Medulla oblongata (tissue), 1 donor: ENCODE data around the gene CCDC152.
"Not testable (repeated sequence)": the region's sequence is repeated elsewhere in the genome, so short reads cannot be mapped to it uniquely, and the experiment has no call there.

Source experiments
- DNase-seq: peaks from one replicate; pipeline ENCODE4 v3.0.0-alpha.2; 2015; ENCODE audit errors: extremely low spot score

CCDC152 gene

DNA sequence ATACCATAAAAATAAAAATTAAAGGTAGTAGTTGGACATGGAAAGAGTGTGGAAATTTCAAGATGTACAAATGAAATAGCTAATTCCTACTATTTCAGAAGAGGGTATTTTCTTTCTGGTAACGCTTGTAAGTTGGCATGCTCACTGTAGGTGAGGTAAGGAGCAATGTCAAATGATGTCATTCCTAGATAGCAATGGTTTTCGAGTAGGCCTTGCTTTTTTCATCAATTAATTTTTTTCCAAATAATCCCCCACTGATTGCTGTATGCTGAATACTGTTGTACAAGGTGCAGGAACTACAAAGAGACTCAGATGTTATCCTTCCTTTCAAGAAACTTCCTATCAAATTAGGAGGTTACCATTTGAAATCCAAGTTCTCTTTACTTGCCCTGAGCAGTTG is 56.0 kb downstream of the CCDC152 start:
- DNase-seq: no peak

DNA sequence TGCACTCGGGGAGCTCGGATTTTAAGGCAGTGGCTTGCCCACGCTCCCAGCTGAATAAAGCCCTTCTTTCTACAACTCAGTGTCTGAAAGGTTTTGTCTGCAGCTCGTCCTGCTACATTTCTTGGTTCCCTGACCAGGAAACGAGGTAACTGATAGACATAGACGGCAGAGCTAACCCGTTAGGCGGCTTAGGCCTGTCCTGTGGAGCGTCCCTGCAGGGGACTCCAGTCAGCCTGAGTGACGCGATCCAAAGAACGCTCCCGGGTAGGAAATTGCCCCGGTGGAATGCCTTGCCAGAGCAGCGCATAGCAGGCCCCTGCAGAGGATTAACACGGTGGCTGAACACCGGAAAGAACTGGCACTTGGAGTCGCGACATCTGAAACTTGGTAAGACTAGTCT is 56.9 kb downstream of the CCDC152 start:
- peak; percentile 42 for DNase-seq

DNA sequence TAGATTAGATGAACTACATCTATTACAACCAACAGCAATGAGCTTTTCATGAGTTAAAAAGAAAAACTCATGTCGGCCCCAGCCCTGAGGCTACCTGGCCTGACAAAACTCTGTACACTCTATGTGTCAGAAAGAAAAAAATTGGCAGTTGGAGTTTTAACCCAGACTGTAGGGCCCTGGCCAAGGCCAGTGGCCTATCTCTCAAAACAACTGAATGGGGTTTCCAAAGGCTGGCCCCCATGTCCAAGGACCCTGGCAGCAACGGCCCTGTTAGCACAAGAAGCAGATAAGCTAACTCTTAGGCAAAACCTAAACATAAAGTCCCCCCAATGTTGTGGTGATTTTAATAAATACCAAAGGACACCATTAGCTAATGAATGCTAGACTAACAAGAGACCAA is 59.9 kb downstream of the CCDC152 start:
- not testable (repeated sequence) for DNase-seq

DNA sequence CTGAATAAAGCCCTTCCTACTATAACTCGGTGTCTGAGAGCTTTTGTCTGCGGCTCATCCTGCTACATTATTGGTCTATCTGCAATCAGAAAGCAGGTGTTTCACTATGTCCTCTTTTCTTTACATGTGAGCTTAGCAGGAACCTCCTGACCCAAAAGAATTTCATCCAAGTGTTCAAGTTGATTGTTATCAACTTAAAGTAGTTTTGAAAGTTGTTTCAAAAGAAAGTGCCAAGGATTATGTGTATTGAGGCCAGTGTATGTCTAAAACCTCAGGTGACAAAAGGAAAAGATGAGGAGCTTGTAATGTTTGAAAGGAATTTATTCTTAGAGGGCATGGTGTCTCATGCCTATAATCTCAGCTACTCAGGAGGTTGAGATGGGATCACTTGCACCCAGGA is 63.1 kb downstream of the CCDC152 start:
- DNase-seq: no peak

DNA sequence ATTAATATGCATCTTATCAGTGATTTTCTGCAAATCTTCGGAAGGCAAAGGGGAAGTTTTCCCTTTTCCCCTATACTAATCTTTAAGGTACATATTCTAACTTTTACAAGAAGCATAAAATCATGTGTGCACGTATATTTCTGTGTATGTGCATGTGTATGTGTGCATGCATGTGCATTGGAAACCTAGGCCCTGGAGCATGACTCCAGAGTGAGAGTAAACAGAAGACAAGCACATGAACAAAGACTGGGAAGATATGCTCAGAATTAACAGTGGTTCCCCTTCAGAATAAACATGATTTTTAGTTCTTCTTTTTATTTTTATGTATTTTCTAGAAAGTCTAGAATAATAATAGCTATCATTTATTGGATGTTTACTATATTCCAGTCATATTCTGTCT is 65.9 kb downstream of the CCDC152 start:
- DNase-seq: no peak

DNA sequence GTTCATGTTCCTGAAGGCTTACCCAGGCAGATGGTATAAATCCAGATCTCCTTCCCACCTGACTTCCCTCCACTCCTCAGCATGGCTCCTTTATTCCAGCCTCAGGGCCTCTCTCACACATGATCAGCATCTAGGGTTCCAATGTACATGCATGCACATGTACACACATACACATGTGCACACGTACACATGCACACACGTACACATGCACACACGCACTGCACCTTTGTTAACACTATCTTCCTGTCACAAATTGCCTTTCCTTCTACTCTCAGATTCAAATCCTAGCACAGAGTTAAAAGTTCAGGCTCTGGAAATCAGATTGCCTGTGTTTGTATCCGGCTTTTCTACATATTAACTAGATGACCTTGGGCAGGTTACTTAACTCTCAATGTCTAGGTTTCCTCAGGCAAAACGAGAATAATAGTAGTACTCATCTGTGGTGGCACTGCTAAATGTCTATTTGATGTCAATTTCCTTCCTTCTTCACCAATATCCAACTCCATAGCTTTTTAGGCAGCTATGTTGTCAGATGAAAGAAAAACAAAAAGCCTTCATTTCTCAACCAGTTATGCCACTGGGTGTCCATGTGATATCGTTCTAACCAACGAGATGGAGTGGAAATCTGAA is 67.8 kb downstream of the CCDC152 start:
- DNase-seq: no peak

DNA sequence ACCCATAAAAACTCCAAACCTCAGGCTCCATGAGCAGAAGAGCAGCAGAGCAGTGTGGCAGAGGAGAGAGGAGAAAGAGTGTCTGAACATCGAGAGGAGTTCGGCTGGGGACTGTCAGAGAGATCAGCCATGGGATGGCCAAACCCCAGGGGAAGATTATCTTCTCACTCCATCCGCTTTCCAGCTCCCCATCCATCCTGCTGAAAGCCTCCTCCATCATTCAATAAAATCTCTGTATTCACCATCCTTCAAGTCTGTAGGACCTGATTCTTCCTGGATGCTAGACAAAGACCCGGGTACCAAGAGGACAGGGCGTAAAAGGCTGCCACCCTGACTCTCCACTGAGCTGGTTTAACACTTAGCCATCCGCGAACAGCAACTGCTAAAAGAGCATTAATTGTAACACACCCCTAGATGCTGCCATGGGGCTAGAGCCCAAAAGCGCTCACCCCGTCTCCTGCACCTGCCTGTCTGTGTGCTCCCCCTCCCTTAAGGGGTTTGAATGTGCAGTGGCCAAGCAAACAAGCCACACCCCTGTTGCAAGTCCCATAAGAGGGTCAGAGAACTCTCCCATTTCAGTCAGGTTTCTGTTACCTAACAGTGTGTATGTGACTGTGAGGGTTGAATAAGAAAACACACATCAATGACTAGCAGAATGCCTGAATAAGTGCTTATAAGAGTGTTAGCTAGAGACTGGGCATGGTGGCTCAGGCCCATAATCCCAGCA is 69.0 kb downstream of the CCDC152 start:
- DNase-seq: no peak

DNA sequence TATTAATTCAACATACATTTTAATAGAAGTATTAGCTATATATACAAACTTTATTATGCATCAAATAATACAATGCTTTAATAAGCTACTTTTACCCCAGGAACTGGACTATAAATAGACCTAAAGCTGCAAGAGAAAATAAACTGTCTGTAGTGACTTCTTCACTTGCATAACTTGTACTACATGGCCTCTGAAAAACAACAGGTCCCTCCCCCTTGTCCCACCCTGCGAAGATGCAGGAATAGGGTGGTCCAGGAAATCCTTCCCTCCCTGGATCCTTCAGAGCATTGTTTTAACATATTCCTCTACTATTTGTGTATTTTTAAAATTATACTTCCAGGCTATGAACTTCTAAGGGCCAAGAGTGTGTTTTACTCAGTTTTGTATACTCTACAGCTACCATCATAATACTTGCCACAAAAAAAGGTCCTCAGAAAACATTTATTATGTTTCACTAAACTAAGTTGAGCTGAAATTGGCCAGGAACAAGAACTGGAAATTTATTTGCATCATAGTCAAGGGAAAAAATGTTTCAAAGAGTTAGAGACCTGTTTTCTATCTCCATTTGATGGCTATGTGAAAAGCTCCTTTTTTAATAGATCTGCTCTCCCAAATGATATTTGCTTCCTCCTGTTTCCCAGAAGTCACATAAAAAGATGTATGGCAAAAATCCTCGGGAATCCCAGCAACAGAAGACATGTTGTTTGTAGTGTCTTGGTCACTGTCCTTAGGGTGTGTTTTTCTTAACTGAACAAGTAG is 70.3 kb downstream of the CCDC152 start:
- no peak for DNase-seq

DNA sequence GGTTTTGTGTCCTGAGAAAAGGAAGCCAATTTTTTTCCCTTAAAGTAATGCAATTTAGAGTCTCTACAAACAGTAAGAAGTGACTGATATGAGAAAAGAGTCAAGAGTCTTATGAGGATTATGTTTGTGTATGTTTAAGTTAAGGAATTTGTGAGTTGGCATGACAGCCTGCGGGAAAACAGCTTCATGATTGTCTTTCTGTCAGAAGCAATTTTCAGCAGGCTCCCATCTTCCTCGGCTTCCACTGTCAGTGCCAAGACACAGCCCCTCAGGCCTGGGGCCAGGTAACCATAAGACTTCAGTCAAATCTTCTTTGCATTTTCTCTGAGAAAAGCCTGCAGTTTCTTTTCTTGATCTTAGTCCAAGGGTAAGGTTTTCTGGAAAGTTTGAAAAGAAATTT is 72.1 kb downstream of the CCDC152 start:
- no peak for DNase-seq

DNA sequence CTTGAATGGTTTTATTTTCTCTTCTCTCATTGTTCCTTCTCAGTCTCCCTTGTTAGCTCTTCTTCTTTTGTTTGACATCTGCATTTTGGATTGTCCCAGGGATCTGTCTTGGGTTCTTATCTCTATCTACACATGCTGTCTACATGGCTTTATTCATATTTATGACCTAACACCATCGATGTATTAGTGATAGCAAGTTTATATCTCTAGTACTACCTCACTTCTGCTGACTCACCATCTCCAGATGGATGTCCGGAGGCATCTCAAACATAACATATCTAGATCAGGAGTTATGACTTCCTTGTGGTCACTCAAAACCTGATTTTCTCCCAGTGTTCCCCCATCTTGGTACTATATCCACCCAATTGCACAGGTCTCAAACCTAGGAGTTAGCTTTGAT is 74.3 kb downstream of the CCDC152 start:
- no peak for DNase-seq

DNA sequence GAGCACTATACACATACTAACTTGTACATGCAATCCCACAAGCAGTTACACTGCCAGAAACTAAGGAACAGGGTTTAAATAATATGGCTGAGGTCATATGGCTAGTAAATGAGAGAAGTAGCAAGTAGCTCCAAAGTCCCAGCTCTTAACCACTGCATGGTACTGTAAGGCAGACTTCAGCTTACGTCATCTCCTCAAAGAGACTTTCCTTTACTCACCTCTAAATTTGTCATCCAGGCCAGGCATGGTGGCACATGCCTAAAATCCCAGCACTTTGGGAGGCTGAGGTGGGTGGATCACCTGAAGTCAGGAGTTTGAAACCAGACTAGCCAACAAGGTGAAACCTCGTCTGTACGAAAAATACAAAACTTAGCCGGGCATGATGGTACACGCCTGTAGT is 75.4 kb downstream of the CCDC152 start:
- no peak for DNase-seq

DNA sequence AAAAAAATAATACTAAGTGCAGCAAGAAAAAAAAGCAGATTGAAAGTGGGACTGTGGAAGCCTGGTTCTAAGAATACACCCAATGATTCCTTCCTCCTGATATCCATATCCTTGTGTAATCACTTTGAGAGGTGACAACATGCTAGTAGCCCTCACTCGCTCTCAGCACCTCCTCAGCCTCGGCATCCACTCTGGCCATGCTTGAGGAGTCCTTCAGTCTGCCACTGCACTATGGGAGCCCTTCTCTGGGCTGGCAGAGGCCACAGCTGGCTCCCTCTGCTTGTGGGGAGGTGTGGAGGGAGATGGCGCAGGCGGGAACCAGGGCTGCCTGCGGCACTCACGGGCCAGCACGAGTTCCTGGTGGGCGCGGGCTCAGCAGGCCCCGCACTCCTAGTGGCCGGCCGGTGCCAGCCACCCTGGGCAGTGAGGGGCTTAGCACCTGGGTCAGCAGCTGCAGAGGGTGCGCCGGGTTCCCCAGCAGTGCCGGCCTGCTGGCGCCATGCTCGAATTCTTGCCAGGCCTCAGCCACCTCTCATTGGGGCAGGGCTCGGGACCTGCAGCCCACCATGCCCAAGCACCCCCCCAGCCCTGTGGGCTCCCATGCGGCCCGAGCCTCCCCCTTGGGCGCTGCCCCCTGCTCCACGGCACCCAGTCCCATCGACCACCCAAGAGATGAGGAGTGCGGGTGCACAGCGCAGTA is 79.6 kb downstream of the CCDC152 start:
- no peak for DNase-seq

DNA sequence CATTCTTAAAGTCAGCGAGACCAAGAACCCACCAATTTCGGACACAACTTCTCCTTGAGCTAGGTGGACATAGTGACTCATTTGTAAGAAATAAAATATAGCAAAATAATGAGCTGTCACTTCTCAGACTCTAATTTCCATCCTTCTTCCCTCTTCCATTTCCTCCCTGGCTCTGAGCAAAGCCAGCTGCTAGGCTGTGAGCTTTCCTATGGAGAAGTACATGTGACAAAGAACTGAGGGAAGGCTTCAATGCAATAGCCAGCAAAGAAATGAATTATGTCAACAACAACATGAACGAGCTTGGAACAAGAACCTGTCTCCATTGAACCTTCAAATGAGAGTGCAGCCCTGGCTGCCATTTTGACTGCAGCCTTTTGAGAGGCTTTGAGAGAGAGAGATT is 81.0 kb downstream of the CCDC152 start:
- no peak for DNase-seq

DNA sequence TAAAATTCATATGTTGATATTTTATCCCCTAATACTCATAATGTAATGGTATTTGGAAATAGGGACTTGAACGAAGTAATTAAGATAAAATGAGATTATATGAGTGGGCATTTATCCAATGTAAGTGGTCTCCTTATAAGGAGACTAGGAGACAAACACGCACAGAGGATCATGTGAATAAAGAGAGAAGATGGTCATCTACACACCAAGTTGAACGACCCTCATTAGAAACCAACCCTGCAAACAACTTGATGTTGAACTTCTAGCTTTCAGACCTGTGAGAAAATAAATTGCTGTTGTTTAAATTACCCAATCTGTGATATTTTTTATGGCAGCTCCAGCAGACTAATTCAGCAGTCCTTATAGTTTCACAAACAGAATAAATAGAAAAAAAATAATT is 82.6 kb downstream of the CCDC152 start:
- DNase-seq: no peak

DNA sequence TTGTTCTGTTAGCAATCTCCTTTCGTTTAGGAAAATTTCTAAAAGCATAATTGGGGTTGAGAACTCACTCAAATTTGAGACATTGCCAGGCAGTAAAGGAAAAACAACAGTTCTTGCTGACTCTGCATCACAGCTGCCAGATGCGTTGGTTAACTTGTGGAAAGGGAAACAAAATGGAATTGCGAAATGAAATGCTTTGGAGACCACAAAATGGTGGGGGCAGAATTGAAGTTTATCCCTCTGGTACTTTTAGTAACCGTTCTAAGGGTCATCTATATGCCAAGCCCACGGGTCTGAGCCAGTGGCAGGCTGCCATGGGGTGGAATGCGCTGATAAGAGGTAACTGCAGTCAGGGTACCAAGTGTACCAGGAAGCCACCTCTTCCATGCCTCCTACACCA is 83.7 kb downstream of the CCDC152 start:
- DNase-seq: peak; percentile 45

DNA sequence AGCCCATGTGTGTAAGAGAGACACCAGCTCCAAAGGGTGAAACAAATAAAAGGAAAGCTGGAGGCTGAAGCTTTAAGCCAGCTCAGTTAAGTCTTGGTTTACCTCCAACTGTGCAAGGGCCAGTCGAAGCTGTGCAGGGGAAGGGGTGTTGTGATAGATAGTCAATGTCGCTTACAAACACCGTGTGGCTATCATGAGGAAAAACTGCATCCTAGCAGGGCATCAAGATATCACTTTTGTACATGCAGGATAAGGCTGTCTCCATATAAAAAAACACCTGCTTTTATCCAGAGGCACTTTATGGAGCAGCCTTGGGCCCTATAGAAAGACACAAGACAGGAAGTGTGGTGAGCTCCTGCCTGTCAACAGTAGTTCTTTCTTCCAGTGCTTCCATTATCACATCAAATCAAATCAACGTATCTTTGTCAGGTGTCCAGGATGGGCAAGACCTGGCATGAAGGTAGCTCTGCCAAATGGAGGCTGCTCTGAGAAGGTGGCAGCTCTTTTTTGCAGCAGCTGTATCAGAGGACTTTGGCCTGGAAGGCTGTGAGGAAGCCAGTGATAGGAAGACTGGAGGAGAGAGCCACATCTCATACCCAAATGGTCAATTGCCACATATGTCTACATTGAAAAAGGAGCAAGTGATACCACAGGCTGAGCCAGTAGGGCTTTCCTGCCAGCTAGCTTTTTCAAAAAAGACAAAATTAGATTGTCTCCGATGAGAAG is 84.4 kb downstream of the CCDC152 start:
- no peak for DNase-seq

DNA sequence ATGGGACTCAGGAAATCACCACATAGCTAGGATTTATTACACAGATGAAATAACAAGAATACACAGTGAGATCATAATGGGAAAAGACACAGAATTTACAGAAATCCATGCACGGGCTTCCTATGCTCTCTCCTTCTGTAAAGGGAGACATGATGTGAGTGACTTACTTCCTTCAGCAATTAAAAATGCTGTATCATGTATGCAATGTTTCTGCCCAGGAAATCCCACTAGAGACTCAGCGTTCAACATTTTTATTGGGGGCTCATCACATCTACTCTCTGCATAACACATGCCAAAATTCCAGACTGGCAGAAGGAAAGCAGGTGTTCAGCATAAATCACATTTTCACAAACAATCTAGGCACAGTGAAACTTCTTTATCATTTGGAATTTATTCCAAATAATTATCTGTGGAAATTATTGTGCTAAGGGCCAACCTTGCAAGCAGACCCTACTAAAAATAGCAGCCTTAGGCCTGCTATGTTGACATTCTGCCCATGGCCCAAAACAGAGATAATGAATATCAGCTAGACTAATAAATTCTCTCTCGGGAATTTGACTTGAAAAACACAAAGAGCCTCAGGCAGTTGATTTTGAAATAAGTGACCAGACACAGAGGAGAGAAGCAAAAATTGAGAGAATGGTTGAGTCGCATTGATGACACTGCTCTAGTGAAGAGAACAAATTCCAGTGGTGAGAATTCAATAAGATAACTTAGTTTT is 86.5 kb downstream of the CCDC152 start:
- no peak for DNase-seq

DNA sequence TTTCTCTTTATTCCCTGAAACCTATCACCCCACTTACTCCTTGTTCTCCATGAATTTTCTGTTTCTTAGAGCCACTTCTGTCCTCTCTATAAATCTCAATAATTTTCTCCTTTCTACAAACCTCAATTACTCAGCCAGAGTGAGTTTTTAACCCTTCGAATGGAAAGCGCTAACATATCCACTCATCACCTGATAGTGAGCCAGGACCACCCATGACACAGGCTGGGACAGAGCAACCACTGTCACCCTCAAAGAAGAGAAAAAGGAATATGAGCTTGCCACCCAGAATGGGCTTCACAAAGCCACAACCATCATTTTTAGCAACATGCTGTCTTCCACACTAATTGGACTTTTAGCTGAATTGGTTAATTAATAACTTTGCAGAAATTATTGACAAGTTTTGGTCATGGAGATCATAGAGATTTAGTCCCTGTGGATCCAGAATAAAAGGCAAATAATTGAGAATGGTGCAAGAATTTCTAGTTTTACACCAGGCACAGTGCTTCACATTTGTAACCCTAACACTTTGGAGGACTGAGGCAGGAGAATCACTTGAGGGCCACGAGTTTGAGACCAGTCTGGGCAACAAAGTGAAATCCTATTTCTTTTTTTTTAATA is 87.2 kb downstream of the CCDC152 start:
- DNase-seq: no peak

DNA sequence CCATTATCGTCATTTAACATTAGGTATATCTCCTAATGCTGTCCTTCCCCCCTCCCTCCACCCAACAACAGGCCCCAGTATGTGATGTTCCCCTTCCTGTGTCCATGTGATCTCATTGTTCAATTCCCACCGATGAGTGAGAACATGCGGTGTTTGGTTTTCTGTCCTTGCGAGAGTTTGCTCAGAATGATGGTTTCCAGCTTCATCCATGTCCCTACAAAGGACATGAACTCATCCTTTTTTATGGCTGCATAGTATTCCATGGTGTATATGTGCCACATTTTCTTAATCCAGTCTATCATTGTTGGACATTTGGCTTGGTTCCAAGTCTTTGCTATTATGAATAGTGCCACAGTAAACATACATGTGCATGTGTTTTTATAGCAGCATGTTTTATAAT is 87.8 kb downstream of the CCDC152 start:
- DNase-seq: not testable (repeated sequence)

DNA sequence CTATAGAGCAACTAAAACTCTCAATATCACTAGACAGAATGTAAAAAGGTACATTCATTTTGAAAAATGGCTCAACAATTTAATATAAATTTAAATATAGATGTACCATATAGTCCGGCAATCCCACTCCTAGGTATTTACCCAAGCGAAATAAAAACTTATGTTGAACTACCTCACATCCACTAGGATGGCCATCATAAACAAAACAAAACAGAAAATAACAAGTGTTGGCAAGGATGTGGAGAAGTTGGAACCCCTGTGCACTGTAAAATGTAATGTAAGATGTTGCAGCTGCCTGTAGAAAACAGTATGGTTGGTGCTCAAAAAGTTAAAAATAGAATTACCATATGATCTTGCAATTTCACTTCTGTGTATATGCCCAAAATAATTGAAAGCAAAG is 91.9 kb downstream of the CCDC152 start:
- DNase-seq: no peak

DNA sequence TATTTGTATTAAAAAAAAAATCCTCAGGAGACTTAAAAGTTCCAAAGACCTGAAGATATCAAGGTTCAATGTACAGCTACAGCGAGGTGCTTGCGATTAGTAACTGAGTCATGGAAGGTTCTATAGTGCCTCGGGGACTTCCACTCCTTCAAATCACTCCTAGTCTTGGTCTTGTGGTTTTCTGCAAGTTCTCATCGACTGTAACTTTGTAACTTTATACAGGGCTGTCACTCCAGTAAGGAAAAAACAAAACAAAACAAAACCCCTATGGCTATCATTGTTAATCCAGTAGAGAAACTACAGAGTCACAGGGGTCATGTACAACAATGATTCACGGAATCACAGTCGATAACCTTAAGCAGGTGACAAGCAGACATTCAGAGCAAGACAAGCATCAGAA is 94.9 kb downstream of the CCDC152 start:
- DNase-seq: no peak
